ENCODE measurements around the gene MAN2A2.

DNA sequence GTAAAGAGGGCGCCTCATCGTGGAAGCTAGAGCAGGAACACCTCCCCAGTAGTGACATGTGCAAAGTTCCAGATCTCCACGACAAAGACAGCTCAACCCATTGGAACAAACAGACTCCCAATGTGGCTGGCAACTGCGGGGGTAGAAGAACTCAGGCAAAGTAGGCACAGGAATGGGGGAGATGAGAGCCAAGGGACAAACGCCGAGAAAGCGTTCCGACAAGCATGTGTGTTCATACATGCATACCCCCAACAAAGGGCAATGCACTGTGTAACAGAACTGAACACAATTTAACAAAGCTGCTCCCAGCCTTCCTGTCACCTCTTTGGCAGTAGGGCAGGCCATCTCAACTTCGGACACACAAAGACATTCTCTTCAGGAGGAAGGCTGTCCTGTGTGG, 63.2 kb downstream of the MAN2A2 start:
- TF ChIP-seq L3MBTL2 (conservative IDR thresholded peaks at IDR 0.05) (no peak), FOXA1 (IDR thresholded peaks at IDR 0.05) (no peak), FOXM1 (IDR thresholded peaks at IDR 0.05; ENCODE audit: borderline replicate concordance) (no peak), ELF4 (IDR thresholded peaks at IDR 0.05) (no peak), FOXK2 (IDR thresholded peaks at IDR 0.05) (no peak), SUZ12 (IDR thresholded peaks at IDR 0.05) (no peak), SP1 (IDR thresholded peaks at IDR 0.05) (no peak), TARDBP (IDR thresholded peaks at IDR 0.05) (no peak), BHLHE40 (IDR thresholded peaks at IDR 0.05; ENCODE audit: borderline replicate concordance) (no peak), ZNF384 (IDR thresholded peaks at IDR 0.05) (no peak), HDGF (IDR thresholded peaks at IDR 0.05; ENCODE audit: borderline replicate concordance) (no peak)

Measured in HEK293T (cell line).